IPS DF 4.7 (cell line): ENCODE results near the gene NAA38.

ENCODE experiments used
- DNase-seq: peaks from one replicate; pipeline ENCODE4 v3.0.0-alpha.2; 2013; ENCODE audit warnings: low spot score; ENCODE audit errors: extremely low read depth

The NAA38 gene

DNA sequence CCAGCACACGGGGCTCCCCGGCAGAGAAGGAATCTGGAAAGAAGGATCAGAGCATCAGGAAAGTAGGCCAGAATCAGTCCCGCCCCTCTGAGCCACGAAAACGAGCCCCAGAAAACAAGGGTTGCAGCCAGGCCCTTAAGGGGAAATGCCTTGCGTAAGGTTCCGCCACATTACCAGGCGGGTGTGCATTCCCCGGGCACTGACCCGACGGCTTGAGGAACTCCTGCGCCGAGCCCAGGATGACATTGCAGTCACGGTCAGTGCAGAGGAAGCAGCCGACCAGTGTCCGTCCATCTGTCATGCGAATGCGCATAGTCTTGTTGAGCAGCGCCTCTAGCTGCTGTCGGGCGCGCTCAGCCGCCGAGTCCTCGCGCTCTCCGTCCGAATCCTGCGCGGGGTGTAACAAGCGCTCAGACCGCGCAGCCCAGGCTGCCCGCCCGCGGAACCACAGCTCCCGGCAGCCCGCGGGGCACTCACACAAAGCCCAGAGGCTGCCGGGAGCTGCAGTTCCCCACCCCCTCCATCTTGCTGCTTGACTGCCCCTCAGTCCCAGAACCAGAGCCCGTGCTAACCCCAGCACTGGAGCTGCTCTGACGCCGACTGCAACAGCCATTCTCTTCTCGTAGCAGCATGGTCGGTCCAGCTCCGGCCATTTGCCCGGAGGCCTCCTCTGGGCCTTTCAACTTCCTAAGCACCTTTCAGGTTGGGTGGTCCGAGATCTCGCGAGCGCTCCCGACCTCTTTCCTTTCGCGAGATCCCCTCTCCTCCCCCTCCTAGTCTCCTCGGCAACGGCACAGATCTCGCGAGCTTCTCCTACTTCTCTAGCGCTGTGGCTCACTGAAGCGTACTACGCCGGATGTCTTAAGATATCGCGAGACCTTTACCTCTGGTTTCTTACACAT lies at the start of gene NAA38:
Gene NAA38, minus strand, starts transcription at position 749 of the 902 bp plus-strand sequence. Its CDS starts 96 bp downstream, at position 653.
- no peak for DNase-seq

DNA sequence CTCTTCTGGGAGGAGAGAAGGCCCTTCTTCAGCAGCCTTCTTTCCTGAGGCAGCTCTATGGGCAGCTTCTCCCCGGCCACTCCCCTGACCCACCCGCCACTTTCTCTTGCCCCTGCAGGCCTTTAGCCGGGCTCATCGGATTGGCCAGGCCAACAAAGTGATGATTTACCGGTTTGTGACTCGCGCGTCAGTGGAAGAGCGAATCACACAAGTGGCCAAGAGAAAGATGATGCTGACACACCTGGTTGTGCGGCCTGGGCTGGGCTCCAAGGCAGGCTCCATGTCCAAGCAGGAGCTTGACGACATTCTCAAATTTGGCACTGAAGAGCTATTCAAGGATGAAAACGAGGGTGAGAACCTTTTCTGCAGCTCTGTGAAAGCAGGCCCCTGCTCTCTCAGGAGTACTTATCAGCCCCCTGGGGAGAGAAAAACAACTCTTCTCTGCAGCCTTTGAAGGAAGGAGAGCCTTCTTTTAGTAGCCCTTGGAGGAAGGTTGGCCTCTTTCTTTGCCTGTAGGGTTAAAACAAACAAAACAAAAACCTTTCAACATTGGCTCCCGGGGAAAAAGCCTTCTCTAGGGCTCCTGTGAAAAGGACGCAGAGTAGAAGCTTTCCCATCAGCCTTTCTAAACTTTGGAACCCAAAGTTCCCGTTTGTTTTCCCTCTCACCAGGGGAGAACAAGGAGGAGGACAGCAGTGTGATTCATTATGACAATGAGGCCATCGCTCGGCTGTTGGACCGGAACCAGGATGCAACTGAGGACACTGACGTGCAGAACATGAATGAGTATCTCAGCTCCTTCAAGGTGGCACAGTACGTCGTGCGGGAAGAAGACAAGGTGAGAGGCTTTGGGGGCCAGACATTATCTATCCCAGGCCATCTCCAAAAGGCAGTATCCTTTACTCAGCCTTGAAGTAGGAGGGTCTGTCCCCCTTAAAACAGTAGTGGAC lies 46.1 kb upstream of the NAA38 start:
- DNase-seq: no peak

DNA sequence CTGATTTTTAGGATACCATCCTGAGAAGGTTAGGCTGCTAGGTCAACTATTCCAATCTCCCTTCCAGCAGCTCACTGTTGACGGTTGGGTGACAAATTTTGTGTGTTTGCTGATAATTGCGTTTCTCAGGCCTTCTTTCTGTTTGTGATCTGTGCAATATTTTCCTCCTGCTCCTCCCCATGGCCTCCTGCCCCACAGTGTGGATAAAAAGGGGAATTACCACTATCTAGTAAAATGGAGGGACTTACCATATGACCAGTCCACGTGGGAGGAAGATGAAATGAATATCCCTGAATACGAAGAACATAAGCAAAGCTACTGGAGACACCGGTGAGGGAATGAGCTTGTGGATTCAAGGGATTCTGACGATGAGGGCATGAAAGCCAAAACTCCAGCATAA lies 40.4 kb upstream of the NAA38 start:
- no peak for DNase-seq

DNA sequence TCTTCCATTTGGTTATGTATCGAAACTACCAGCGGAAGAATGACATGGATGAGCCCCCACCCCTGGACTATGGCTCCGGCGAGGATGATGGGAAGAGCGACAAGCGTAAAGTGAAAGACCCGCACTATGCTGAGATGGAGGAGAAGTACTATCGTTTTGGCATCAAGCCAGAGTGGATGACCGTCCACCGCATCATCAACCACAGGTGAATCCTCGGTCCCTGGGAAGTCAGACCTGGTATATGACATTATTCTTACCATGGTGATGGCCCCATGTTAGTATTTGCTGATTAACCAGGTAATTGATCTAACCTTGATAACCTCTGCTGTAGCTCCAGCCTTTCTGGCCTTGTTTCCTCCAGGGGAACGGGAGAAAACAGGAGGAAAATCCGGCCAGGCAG lies 39.7 kb upstream of the NAA38 start:
- DNase-seq: no peak

GRCh38 chr17:7894866-7895265 lies 37.5 kb upstream of the NAA38 start:
- DNase-seq: no peak

GRCh38 chr17:7894226-7894625 lies 36.9 kb upstream of the NAA38 start:
- no peak for DNase-seq

DNA sequence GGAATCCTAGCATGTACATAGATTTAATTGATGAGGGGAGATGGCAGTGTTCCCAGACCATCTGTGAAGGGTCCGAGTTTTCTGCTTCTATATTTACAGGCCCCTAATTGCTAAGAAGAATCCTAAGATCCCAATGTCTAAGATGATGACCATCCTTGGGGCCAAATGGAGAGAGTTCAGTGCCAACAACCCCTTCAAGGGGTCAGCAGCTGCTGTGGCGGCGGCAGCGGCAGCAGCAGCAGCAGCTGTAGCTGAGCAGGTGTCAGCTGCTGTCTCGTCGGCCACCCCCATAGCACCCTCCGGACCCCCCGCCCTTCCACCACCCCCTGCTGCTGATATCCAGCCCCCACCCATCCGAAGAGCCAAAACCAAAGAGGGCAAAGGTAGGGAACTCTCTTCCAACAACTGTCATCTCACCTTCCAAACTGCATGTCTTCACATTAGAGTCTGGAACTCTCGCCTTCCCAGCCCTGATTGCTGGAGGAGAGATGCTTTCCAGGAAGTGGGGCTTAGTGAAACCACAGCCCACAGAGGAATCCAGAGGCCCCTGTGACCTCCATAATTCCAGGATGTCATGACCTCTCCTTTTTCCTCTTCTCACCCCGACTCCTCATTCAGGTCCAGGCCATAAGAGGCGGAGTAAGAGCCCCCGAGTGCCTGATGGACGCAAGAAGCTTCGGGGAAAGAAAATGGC lies 36.0 kb upstream of the NAA38 start:
- no peak for DNase-seq

- no peak for DNase-seq
Observed at GRCh38 chr17:7889166-7889955, 32.0 kb upstream of the NAA38 start.

DNA sequence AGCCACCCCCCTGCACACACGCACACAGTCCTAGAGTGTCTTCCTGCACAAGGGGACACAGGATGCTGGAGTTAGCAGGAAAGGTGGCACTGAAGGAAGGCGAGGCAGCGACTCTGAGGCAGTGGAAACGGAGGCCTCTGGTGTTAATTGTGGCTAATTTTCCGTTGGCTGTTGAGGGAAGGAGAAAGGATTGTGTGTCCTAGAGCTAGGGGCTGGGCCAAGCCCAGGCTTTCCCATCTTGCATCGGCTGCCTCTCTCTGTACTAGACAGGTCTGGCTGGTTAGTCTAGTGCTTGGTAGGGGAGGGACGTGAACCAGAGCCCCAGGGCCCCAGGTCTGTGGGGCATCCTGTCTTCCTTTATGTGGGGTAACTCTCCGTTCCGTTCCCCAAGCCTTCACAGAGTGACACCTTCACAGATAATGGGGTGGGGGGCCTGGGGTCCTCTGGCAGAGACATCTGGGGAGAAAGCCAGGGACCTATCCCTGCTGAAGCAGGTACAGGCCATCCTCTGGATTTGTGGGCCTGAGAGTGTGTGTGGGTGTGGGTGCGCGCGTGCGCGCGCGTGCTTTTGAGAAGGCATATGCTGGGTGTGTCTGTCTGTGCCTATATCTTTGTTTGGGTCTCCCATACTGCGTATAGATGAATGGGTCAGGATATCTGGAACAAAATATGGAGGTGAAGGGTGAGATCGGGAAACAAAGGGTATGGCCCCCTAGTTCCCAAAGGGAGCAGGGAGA lies 31.0 kb upstream of the NAA38 start, which contains the start of gene CHD3:
Gene CHD3, plus strand, starts transcription at position 606 of the 737 bp plus-strand sequence. CDS start 212 bp downstream, outside the sequence.
- DNase-seq: no peak

DNA sequence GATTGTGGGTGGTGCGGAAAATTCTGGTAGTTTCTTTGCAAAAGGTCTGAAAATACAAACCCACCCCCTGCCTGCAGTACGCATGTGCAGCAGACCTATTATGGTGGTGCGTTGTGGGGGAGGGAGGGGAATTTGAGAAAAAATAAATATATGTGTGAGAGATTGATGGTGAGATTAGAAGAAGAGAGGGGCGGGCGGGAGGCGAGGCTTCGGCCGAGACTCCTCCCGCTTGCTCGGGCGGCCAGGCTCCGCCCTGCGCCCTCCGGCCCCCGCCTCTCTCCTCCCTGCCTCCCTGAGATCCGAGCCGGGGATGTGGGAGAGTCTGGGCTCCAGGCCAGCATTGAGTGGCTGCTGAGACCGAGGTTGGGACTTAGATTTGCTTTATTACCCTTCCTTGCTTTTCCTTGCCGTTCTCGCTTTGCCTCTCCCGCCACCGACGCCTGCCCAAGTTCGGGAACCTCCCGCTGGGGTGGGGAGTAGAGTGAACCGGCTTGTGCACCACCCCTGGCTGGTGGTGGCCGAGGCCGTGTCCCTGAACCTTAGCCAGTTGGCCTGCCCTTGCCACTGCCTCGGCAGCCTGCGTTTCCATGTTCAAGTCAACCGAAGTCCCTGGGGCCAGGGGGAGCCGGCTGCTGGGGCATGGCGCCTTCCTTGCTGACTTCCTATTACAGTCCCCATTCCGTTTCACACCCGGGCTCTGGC lies 30.3 kb upstream of the NAA38 start:
- DNase-seq: no peak

- DNase-seq: no peak
Observed at GRCh38 chr17:7887038-7887481, 29.7 kb upstream of the NAA38 start.

- DNase-seq: no peak
Observed at GRCh38 chr17:7886227-7887037, 29.1 kb upstream of the NAA38 start.

DNA sequence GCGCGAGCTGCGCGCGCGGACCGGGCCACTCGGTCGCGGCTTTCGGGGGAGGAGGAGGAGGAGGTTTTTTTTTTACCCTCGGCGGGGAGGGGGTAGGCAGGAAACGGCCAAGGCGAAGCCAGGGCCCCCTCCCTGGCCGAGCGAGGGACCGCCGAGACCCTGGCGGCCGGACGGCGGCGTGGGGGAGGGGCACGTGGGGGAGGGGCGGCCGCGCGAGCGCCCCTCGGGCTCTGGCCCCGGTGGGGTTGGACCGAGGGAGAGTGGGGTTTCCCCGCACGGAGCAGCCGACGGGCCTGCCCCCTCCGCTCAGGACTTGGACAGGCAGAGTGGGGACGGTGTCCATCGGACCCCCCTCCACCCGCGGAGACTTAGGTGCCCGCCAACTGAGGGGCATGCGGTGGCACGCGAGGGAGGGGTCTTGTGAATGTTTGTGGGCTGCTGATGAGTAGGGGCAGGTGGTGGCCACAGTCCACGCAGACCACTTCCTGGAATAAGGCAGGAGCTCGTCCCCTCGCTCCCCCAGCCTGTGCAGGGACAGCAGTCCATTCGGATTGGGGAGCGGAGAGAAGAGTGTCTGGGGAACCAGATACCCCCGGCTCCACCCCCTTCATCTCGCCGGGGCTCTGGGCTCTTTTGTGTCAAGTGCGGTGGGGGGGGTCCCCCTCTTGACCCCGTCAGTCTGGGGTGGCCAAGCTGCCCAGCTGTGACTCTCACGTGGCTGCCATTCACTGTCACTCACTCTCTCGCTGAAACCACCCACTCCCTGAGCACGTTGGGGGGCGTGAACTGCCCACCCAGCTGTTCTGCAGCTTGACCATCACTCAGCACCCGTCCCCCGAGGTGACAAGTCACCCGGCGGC lies 28.2 kb upstream of the NAA38 start:
- DNase-seq: no peak

- DNase-seq: no peak
Observed at GRCh38 chr17:7884581-7885366, 27.4 kb upstream of the NAA38 start.

DNA sequence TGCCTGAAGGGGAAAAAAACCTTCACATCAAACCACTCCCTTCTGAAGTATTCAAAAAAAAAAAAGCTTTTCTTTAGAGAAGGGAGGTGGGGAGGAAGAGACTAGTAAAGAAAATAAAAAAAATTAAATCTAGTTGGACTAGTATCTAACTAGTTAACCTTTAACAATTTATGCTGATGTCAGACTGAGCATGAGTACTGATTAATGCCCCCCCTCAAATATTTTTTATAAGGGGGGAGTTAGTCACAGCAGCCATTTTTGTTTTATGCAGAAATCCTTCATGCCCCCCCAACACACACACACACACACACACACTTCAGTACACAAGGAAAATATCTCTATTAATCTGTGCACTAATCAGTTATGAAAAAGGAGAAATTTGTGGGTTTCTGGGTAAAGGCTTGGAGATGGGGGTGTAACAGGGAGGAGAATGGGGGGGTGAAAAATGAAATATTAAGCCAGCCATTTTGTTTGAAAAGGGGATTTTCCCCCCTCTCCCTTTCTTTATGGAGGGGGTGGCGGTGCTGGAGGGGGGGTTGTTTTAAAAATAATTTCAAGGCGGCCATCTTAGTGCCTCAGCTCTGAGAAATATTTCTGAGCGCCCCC lies 26.5 kb upstream of the NAA38 start:
- no peak for DNase-seq

- DNase-seq: no peak
Observed at GRCh38 chr17:7882629-7883028, 25.3 kb upstream of the NAA38 start.
